K562 (cell line): Measurements from ENCODE around the gene MYL12A. TPM values are rescaled to one million over a fixed set of nuclear protein-coding genes. Genes with fewer than 3 reads are reported as not detected.

Experiments used
- ATAC-seq: fragments of 200-7000 bp; cut with Tn5 transposase; 3 replicates; pipeline ENCODE4 v1.9.1; 2020; ENCODE audit warnings: moderate library complexity
- Bru-seq: library from RNA; stranded (reverse); fragments of 400-500 nt; gene quantifications from one replicate; lab custom pipeline; 2021; lab: Mats Ljungman, UMichigan
- BruChase-seq, 2 experiments: library from RNA; stranded (reverse); fragments of 400-500 nt; gene quantifications; one replicate each; lab custom pipeline; 2021; lab: Mats Ljungman, UMichigan
- BruUV-seq: library from RNA; stranded (reverse); fragments of 400-500 nt; replicated peaks from 2 replicates; lab custom pipeline; 2021; lab: Mats Ljungman, UMichigan
- CTCF ChIA-PET: fragments of 300-600 bp; formaldehyde crosslinking; extraction: SDS; loops from one replicate; lab custom pipeline; 2021; ENCODE audit warnings: low intra/inter-chr PET ratio; lab: Yijun Ruan, JAX
- POLR2A ChIA-PET: fragments of 300-600, 350-650 bp; sonication (Branson Sonifier 250); formaldehyde crosslinking; extraction: SDS; loops from one replicate; lab custom pipeline; 2021; ENCODE audit warnings: antibody characterized with exemption, inconsistent platforms; lab: Yijun Ruan, JAX
- DNase-seq, 4 experiments: peaks; one replicate each; pipeline versions ENCODE4 v3.0.0 to v3.0.0-alpha.2; 2011 to 2018; ENCODE audit warnings: low spot score in 3 of 4, mixed read lengths in 3 of 4; ENCODE audit errors: extremely low read depth in 1 of 4
- FAIRE-seq: peaks from 2 replicates; lab custom pipeline; 2011; peaks lifted over from hg19 to GRCh38; lab: Jason Lieb, UNC
- H2AFZ ChIP-seq: 2 replicates; pipeline ENCODE4 v1.6.0; 2011; ENCODE audit warnings: low read depth, low read length, control low read depth, inconsistent platforms
- H3K27ac ChIP-seq: fragments of 200-600 bp; 3 replicates; pipeline ENCODE4 v1.8.0; 2011; ENCODE audit warnings: low read depth, mild to moderate bottlenecking, control low read depth, inconsistent platforms, low read length, moderate library complexity, mixed read lengths; ENCODE audit errors: extremely low read depth
- H3K27me3 ChIP-seq, 2 experiments: fragments of 300-600 bp in 1 of 2; 2 replicates in 1 of 2; 3 replicates in 1 of 2; pipeline versions ENCODE4 v1.6.0 to v1.8.0; 2011; ENCODE audit warnings: inconsistent platforms in 2 of 2, low read length in 2 of 2, mild to moderate bottlenecking in 1 of 2, mixed read lengths in 1 of 2, moderate library complexity in 1 of 2; ENCODE audit not compliant: control insufficient read depth in 2 of 2, insufficient read depth in 2 of 2
- H3K36me3 ChIP-seq: fragments of 300-600 bp; 3 replicates; pipeline ENCODE4 v1.8.0; 2011; ENCODE audit warnings: mild to moderate bottlenecking, low read length, inconsistent platforms; ENCODE audit not compliant: control insufficient read depth, insufficient read depth
- H3K4me1 ChIP-seq, 2 experiments: fragments of 200-600 bp in 1 of 2; replicated peaks in 1 of 2; 2 replicates in 1 of 2; 3 replicates in 1 of 2; pipeline versions ENCODE4 v1.5.1 to v1.8.0; 2011; ENCODE audit warnings: inconsistent platforms in 2 of 2, low read length in 2 of 2, mild to moderate bottlenecking in 1 of 2, mixed read lengths in 1 of 2, moderate library complexity in 1 of 2; ENCODE audit not compliant: control insufficient read depth in 2 of 2, insufficient read depth in 2 of 2
- H3K4me2 ChIP-seq: 2 replicates; pipeline ENCODE4 v1.6.1; 2011; ENCODE audit warnings: low read length, control low read depth, inconsistent platforms, mixed read lengths; ENCODE audit not compliant: insufficient read depth
- H3K4me3 ChIP-seq: fragments of 200-600 bp; sonication (generic), shearing (Covaris generic); 2 replicates; pipeline ENCODE4 v1.5.1; 2016; ENCODE audit warnings: control low read depth, inconsistent platforms
- H3K79me2 ChIP-seq: fragments of 200-600 bp; 3 replicates; pipeline ENCODE4 v1.8.0; 2011; ENCODE audit warnings: low read length, inconsistent platforms; ENCODE audit not compliant: control insufficient read depth, insufficient read depth
- H3K9ac ChIP-seq, 2 experiments: 2 replicates each; pipeline versions ENCODE4 v1.6.0 to v1.6.1; 2011; ENCODE audit warnings: low read depth in 2 of 2, low read length in 2 of 2, control low read depth in 1 of 2, inconsistent platforms in 1 of 2, mild to moderate bottlenecking in 1 of 2, mixed read lengths in 1 of 2; ENCODE audit not compliant: insufficient read depth in 1 of 2
- H3K9me1 ChIP-seq: one replicate; pipeline ENCODE4 v1.6.0; 2011; ENCODE audit warnings: inconsistent platforms, mild to moderate bottlenecking, low read length, moderate library complexity; ENCODE audit not compliant: control insufficient read depth, insufficient read depth
- H3K9me3 ChIP-seq: replicated peaks from 2 replicates; pipeline ENCODE4 v1.5.1; 2011; ENCODE audit warnings: low read depth, low read length, inconsistent platforms; ENCODE audit not compliant: control insufficient read depth, insufficient read depth
- H4K20me1 ChIP-seq: replicated peaks from 2 replicates; pipeline ENCODE4 v1.6.1; 2011; ENCODE audit warnings: low read length, inconsistent platforms, mixed read lengths; ENCODE audit not compliant: control insufficient read depth, insufficient read depth
- CHD2 ChIP-seq: IDR thresholded peaks from 2 replicates; pipeline ENCODE4 v1.6.1; 2011; ENCODE audit warnings: low read depth, low read length
- HNRNPLL ChIP-seq: fragments of 200-400 bp; formaldehyde crosslinking; IDR thresholded peaks from 2 replicates; pipeline ENCODE4 v1.6.1; 2017; ENCODE audit warnings: low read length, low read depth, mild to moderate bottlenecking; ENCODE audit not compliant: poor library complexity, severe bottlenecking
- KLF1 ChIP-seq: fragments of 450-650 bp; IDR thresholded peaks from 2 replicates; pipeline ENCODE4 v1.6.1; 2016; ENCODE audit warnings: missing genetic modification characterization, missing compliant biosample characterization
- NFATC3 ChIP-seq: fragments of 450-650 bp; IDR thresholded peaks from 2 replicates; pipeline ENCODE4 v1.6.1; 2017; ENCODE audit warnings: mild to moderate bottlenecking
- PHTF2 ChIP-seq: fragments of 250-450 bp; sonication (Bioruptor Pico); IDR thresholded peaks from 2 replicates; pipeline ENCODE4 v1.5.0; 2021; ENCODE audit warnings: mild to moderate bottlenecking
- RNF2 ChIP-seq: sonication (generic); IDR thresholded peaks from 2 replicates; pipeline ENCODE4 v1.6.1; 2016
- RUNX1 ChIP-seq: sonication (generic); IDR thresholded peaks from 2 replicates; pipeline ENCODE4 v1.6.1; 2016; ENCODE audit warnings: antibody characterized with exemption, low read depth
- TAF1 ChIP-seq: IDR thresholded peaks from 2 replicates; pipeline ENCODE4 v1.6.1; 2011; ENCODE audit warnings: mild to moderate bottlenecking, low read length, moderate library complexity; ENCODE audit not compliant: insufficient read depth, control insufficient read depth, severe bottlenecking; ENCODE audit errors: extremely low read depth
- TCFL5 ChIP-seq: fragments of 250-450 bp; sonication (Bioruptor Pico); conservative IDR thresholded peaks from 2 replicates; pipeline ENCODE4 v1.6.1; 2021; ENCODE audit warnings: mild to moderate bottlenecking, moderate library complexity, matching md5 sums
- U2AF2 ChIP-seq: fragments of 200-400 bp; formaldehyde crosslinking; optimal IDR thresholded peaks from 2 replicates; pipeline ENCODE3; 2017; ENCODE audit warnings: low read depth, mild to moderate bottlenecking, low read length
- ZNF134 ChIP-seq: fragments of 250-450 bp; sonication (Bioruptor Pico); conservative IDR thresholded peaks from 2 replicates; pipeline ENCODE4 v1.4.0; 2020
- ZNF347 ChIP-seq: fragments of 450-650 bp; formaldehyde crosslinking; IDR thresholded peaks from 2 replicates; pipeline ENCODE4 v1.4.0; 2020; ENCODE audit warnings: low read depth, mild to moderate bottlenecking, moderate library complexity
- ZNF583 ChIP-seq: fragments of 250-450 bp; sonication (Bioruptor Pico); IDR thresholded peaks from 2 replicates; pipeline ENCODE4 v1.4.0; 2020
- WGBS: fragments of 100-300 bp; shearing (Covaris generic); methylation state at CpG from one replicate; pipeline ENCODE4 v1.1.6; 2016; ENCODE audit warnings: low coverage, mixed read lengths; ENCODE audit not compliant: insufficient coverage; ENCODE audit errors: missing lambda C conversion rate; 5-methylcytosine and 5-hydroxymethylcytosine counted together
- in situ Hi-C: fragments of 300-500 bp; cut with MboI; formaldehyde crosslinking; loops from 4 replicates; pipeline ENCODE4 v1.15.0; 2018; ENCODE audit warnings: inconsistent platforms, mixed read lengths
- intact Hi-C: fragments of 100-400 bp; cut with micrococcal nuclease; formaldehyde crosslinking; loops from 2 replicates; pipeline ENCODE4 v1.14.2; 2022
- long read RNA-seq, 3 experiments: library from polyadenylated mRNA in 2 of 3; library from RNA in 1 of 3; unstranded in 2 of 3; stranded (forward) in 1 of 3; transcript quantifications; one replicate each; pipeline ENCODE4 v2.0.0, GENCODE V29; 2019 to 2022
- polyA minus RNA-seq, 3 experiments: library from RNA; depleted of rRNA, polyadenylated mRNA; stranded (reverse); fragments of >200 nt; gene quantifications; 2 replicates each; pipeline ENCODE4 v1.2.3, GENCODE V29; 2011
- polyA plus RNA-seq, 8 experiments: library from polyadenylated mRNA; depleted of rRNA in 4 of 8; stranded (reverse) in 5 of 8; unstranded in 3 of 8; fragments of >200 nt; fragmentation: Nextera tagmentation in 2 of 8; fragmentation: Illumina TruSeq in 1 of 8; extraction: Ambion mirVana in 2 of 8; extraction: Trizol in 1 of 8; gene quantifications; 2 replicates each; pipeline versions ENCODE4 v1.2.1 to v1.2.3, GENCODE V29; 2011 to 2014; ENCODE audit warnings: inconsistent platforms in 1 of 8, missing spikeins in 1 of 8
- total RNA-seq, 7 experiments: library from RNA; depleted of rRNA in 6 of 7; stranded (reverse); fragments of >200 nt in 6 of 7; fragmentation: Illumina TruSeq in 2 of 7; extraction: Trizol in 2 of 7; gene quantifications; 2 replicates each; pipeline versions ENCODE4 v1.2.1 to v1.2.3, GENCODE V29; 2011 to 2021; ENCODE audit warnings: low replicate concordance in 1 of 7
- TF ChIP-seq, protein P1 (sequence below): fragments of 450-650 bp; IDR thresholded peaks from 2 replicates; pipeline ENCODE4 v1.6.1; 2016; ENCODE audit warnings: low read depth, mild to moderate bottlenecking, moderate library complexity

Gene MYL12A
- total RNA-seq (2011; cell fraction: chromatin; rRNA removed; ENCODE audit: low replicate concordance), result 123 and 212 TPM in 2 replicates
- total RNA-seq (2011; cell fraction: nucleolus; rRNA removed), result 138 and 168 TPM in 2 replicates
- 206 and 258 TPM in 2 replicates for total RNA-seq (2011; cell fraction: nucleoplasm; rRNA removed)
- 426 and 468 TPM in 2 replicates for total RNA-seq (2014; rRNA removed)
- 562 and 622 TPM in 2 replicates for total RNA-seq (2014; rRNA removed; fragmentation: Illumina TruSeq; extraction: Trizol)
- total RNA-seq (2015; rRNA removed; fragmentation: Illumina TruSeq; extraction: Trizol), result 508 and 559 TPM in 2 replicates
- 308 TPM in 2 replicates for total RNA-seq (2021)
- polyA plus RNA-seq (2011; rRNA removed), result 714 and 790 TPM in 2 replicates
- polyA plus RNA-seq (2011; cell fraction: cytosol; rRNA removed), result 163 and 438 TPM in 2 replicates
- 127 and 293 TPM in 2 replicates for polyA plus RNA-seq (2011; cell fraction: nucleus; rRNA removed)
- polyA plus RNA-seq (2012), result 525 and 687 TPM in 2 replicates
- 471 and 510 TPM in 2 replicates for polyA plus RNA-seq (2014; fragmentation: Illumina TruSeq; extraction: Trizol)
- 1,000 to 10,000 TPM in 1 of 2 experiments, 100 to 1,000 TPM in 1; 837 to 1,031 TPM for polyA plus RNA-seq (2014; fragmentation: Nextera tagmentation; extraction: Ambion mirVana)
- 365 and 466 TPM in 2 replicates for polyA plus RNA-seq (2014; rRNA removed)
- 571 and 811 TPM in 2 replicates for polyA minus RNA-seq (2011; rRNA and poly(A)+ RNA removed)
- polyA minus RNA-seq (2011; cell fraction: cytosol; rRNA and poly(A)+ RNA removed), result 177 and 220 TPM in 2 replicates
- 135 and 263 TPM in 2 replicates for polyA minus RNA-seq (2011; cell fraction: nucleus; rRNA and poly(A)+ RNA removed)
- Bru-seq, nascent RNA, result percentile 99 among the genes with signal in this experiment
- percentile 98 among the genes with signal in this experiment for BruChase-seq, experiment 1, labeled RNA remaining after a 2-hour chase
- percentile 98 among the genes with signal in this experiment for BruChase-seq, experiment 2, labeled RNA remaining after a 6-hour chase
- long read RNA-seq, experiment 1, transcript MYL12A-206 (5 exons, 1,004 nt), result minor isoform, 15 of 792 reads
- long read RNA-seq, experiment 1, transcript MYL12A-207 (4 exons, 947 nt), result minor isoform, 6 of 792 reads
- long read RNA-seq, experiment 1, transcript MYL12A-212 (1 exons, 738 nt), result minor isoform, 17 of 792 reads
- long read RNA-seq, experiment 1, transcript MYL12A-201 (4 exons, 1,229 nt), result major isoform, 618 of 792 reads
- long read RNA-seq, experiment 1, partial matches to known transcripts, result 121 of 792 reads
- long read RNA-seq, experiment 1, other reads (novel, unspliced or antisense), result 14 of 792 reads
- long read RNA-seq, experiment 2, transcript MYL12A-212 (1 exons, 738 nt), result minor isoform, 7 of 369 reads
- long read RNA-seq, experiment 2, transcript MYL12A-201 (4 exons, 1,229 nt), result major isoform, 321 of 369 reads
- long read RNA-seq, experiment 2, transcript MYL12A-207 (4 exons, 947 nt), result minor isoform, 8 of 369 reads
- long read RNA-seq, experiment 2, partial matches to known transcripts, result 9 of 369 reads
- long read RNA-seq, experiment 2, other reads (novel, unspliced or antisense), result 20 of 369 reads
- long read RNA-seq, experiment 3, transcript MYL12A-212 (1 exons, 738 nt), result minor isoform, 7 of 371 reads
- long read RNA-seq, experiment 3, transcript MYL12A-207 (4 exons, 947 nt), result minor isoform, 8 of 371 reads
- long read RNA-seq, experiment 3, transcript MYL12A-201 (4 exons, 1,229 nt), result major isoform, 341 of 371 reads
- long read RNA-seq, experiment 3, partial matches to known transcripts, result 8 of 371 reads
- long read RNA-seq, experiment 3, other reads (novel, unspliced or antisense), result 5 of 371 reads

DNA sequence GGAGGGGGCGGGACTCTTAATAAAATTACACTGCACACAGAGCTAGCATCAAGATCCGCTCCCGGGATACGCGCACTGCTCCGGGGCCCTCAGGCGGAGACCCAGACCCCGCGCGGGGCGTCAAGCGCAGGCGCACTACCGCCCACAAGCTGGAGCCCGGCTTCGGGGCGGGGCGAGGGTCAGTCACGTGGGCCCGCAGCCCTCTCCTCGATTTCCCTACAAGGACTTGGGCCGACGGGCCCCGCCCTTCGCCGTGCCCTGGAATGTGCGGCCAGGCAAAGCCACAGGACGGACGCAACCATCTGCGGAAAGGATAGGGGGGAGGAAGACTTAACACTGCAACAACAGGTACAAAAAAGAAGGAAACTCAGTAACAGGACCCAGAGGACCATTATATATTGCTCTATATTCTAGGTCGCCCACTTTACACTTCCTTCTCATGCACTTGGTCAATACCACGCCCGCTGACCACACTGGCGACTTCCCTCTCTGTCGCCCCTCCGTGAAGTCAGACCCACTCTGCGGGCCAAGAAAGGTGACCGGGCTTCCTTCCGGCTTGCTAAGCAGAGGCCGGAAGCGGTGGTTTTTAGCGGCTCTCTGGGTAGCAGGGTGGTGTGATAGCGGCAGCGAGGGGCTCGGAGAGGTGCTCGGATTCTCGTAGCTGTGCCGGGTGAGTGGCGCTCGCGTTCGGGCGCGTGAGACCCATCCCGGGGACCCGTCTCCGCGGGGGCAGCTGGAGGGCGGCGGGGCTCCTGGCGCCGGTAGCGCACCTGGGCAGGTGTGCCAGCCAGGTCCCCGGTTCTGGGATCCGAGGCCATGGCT lies at the start of gene MYL12A:
Gene MYL12A (plus strand): TSS at position 562 of the 822 bp plus-strand sequence. CDS start 5,447 bp downstream, outside the sequence.
- FAIRE-seq (peak; percentile 93), DNase-seq (peak; percentile 97 to 100 (median 98)), ATAC-seq (peak; percentile 86)
- H3K4me2 ChIP-seq, result peak within 1 kb of the TSS; percentile 90
- H2AFZ ChIP-seq, result peak within 1 kb of the TSS; percentile 100
- peaks cover 68% of the 10 kb centered on the region for H3K79me2 ChIP-seq
- peaks cover 3 to 13% of the 10 kb centered on the region in 2 experiments; a peak in 3 of 5 replicates for H3K4me1 ChIP-seq
- peaks cover 14% of the 10 kb centered on the region; the same call in 1 of the 2 replicates for H4K20me1 ChIP-seq
- no TSS peak for BruUV-seq
- H3K9me1 ChIP-seq, result no peaks in the 10 kb centered on the region
- CTCF ChIA-PET, result interaction anchor here (0.8 to 4.3 kb wide), 2 partner anchors 315 to 319 kb away, joined by 3 to 64 read pairs; no protein-coding TSS in a partner anchor
- POLR2A ChIA-PET, result interaction anchor here (0.6 to 4.1 kb wide), 60 partner anchors 8 to 592 kb away, joined by 3 to 35 read pairs (median 4); partner anchors contain the start of genes MYL12B, MYOM1 and SMCHD1
- in situ Hi-C loops, result loop anchor here (5.0 kb wide), 1 partner anchor 305 kb away; no protein-coding TSS in a partner anchor
- peak within 1 kb of the TSS; percentile 93 to 99 for H3K9ac ChIP-seq
- no peaks in the 10 kb centered on the region for H3K27me3 ChIP-seq
- H3K4me3 ChIP-seq, result peak within 1 kb of the TSS; percentile 92
- peaks cover 38% of the 10 kb centered on the region for H3K36me3 ChIP-seq
- peak within 1 kb of the TSS; percentile 100 for H3K27ac ChIP-seq
- intact Hi-C loops, result loop anchor here (2.0 to 5.0 kb wide), 5 partner anchors 15 to 185 kb away; partner anchors contain the start of gene MYL12B
- 0 out of 2 replicates have a peak, but pooled peaks cover under 1% of the 10 kb centered on the region for H3K9me3 ChIP-seq
- under 1% methylated on average over 64 of the region's 65 CpGs for WGBS
- TF ChIP-seq RNF2 (peak; percentile 96), ZNF347 (peak; percentile 28; the same call in 1 of the 2 replicates), TCFL5 (CRISPR knock-in tag) (no peak), U2AF2 (no peak), KLF1 (peak; percentile 97), CHD2 (peak; percentile 22; the same call in 1 of the 2 replicates), RUNX1 (no peak; the same call in none of the 2 replicates), ZNF134 (CRISPR knock-in tag) (no peak; the same call in 1 of the 2 replicates), HNRNPLL (no peak), NFATC3 (no peak), PHTF2 (no peak; the same call in 1 of the 2 replicates), TAF1 (peak; percentile 99), ZNF583 (CRISPR knock-in tag) (peak; percentile 72; the same call in 1 of the 2 replicates)
- TF ChIP-seq, protein P1, sequence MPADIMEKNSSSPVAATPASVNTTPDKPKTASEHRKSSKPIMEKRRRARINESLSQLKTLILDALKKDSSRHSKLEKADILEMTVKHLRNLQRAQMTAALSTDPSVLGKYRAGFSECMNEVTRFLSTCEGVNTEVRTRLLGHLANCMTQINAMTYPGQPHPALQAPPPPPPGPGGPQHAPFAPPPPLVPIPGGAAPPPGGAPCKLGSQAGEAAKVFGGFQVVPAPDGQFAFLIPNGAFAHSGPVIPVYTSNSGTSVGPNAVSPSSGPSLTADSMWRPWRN, result no peak
